A204.1 (cell line): Measurements from ENCODE around the gene MYO18B.

Experiments
- FAIRE-seq: peaks from 2 replicates; lab custom pipeline; 2012; peaks lifted over from hg19 to GRCh38; lab: Jason Lieb, UNC

The MYO18B gene

DNA sequence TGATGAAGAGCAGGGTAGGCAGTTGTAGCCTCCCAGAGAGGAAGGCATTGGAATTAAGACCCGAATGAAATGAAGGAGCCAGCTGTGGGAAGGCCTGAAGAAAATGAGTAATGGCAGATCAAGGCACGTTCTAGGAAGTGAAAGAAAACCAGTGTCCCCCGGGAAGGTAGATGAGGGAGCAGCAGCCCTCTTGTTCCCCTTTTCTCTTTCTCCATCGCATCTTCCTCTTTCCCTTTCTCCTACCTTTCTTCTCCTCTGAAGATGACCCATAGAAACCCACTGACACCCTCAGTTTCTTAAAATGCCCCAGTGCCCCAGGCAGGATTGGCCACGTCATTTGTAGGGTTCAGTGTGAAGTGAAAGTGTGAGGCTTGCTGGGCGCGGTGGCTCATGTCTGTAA is 254.7 kb downstream of the MYO18B start:
- no peak for FAIRE-seq

DNA sequence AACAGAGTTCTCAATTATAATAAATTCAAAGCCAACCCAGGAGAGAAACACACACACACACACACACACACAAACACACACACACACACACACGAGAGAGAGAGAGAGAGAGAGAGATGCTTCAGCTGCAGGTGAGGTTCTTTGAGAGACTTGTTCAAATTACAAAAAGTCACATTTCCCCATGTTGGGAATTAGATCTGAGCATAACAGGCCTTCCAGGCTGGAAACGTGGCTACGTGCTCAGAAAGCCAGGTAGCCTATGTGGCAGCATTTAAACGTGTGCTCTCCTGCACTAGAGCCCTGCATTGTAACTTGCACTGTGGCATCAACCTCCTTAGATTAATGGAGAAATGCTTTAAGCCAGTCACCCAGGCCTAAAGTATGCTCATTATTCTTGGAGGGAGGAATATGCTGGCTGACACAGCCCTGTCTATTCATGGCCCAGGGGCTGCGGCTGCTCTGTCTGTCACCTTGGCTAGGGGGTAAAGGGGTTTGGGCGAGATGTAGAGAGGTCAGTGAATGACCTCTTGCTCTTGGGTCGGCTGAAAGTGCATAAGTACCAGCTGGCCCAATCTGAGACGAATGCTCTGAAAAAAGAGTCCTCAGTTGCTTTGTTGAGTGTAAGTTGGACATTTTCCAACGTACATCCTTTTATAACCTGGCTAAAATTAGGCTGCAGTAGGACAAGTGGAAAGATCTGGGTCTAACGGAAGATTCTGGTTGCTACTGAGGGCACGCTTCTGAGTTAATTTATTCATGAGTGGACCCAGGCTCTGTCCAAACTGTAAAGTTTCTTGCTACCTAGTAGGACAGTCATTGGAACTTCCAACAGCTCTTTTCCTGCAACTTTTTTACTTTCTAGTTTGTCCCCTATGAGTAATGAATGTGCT is 256.1 kb downstream of the MYO18B start:
- no peak for FAIRE-seq

DNA sequence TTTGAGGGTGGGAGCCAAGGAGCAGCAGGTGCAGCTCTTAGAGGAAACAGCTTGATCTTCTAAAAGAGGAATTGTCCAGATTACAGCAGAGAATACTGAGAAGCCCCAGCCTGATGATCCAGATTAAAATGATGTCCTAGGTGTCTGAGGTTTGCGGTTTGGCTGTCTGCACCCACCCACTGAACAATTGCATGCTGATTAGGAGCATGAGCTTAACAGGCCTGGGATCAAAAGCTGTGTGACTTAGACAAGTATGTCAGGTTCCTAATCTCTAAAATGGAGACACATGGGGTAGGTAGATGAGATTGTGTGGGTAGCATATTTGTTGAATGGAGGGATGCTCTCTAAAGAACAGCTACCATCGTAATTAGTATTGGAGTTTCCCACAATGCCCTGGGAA is 260.5 kb downstream of the MYO18B start:
- FAIRE-seq = no peak

DNA sequence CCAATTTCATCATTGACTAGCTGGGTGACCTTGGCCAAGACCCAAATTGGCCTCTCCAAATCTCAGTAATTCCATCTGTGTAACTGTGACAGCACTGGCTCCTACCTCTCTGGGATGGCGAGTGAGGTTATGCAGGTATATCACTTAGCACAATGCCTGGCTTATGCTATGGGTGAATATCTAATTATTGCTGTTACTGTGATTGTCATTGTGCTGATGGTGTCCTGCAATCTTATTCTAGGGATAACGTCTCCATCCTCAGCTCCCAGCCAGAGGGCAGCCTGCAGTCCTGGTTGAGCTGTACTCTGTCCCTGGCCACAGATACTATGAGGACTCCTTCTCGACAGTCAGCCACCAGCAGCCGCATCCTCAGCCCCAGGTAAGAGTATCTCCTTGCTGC is 262.5 kb downstream of the MYO18B start:
- no peak for FAIRE-seq

DNA sequence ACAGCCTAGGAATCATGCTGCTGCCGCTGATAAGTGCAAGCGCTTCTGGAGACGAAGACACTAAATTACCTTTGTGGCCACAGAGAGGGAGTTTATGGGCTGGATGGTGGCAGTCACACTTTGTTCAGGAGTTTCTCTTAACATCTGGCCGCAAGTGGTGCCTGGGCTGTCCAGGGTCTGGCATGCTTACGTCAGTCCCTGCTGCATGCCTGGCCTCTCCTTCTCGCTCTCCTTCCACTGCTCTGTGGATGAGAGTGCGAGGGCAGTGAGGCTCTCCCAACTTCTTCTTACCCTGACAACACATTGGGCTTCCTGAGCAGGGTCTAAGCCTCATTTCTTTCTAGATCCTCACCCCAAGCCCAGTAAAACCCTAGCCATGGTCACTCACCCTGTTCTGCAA is 266.6 kb downstream of the MYO18B start:
- FAIRE-seq = no peak

DNA sequence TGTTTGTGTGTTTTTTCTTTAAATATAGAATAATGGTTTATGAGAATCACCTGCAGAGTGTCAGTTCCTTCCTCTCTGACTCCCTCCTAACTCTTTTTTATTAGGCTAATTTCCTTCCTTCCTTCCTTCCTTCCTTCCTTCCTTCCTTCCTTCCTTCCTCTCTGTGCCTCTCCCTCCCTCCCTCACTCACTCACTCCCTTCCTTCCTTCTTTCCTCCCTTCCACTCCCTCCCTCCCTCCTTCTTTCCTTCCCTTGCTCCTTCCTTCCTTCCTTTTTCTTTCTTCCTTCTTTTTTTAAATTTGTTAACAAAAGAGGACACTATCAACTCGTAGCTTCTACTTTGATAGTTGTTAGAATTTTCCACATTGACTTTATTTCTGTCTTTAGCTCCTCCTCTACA is 274.9 kb downstream of the MYO18B start:
- no peak for FAIRE-seq

DNA sequence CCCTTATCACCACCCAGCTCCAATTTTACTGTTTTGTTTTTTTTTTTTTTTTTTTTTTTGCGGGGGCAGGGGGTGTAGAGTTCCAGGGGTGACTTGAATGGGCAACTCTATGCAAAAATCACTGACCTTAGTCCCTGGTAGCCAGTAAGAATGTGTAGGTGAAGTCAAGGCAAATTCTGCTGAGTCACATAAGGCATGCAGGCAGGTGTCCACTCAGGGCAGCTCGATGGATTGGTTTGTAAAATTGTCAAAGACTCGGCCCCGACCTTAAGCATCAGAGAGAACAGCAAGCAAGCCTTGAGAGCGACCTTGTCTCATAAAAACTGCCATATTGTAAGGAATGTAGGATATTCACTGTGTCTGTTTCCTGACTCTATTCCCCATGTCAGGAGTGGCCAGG is 275.9 kb downstream of the MYO18B start:
- no peak for FAIRE-seq

DNA sequence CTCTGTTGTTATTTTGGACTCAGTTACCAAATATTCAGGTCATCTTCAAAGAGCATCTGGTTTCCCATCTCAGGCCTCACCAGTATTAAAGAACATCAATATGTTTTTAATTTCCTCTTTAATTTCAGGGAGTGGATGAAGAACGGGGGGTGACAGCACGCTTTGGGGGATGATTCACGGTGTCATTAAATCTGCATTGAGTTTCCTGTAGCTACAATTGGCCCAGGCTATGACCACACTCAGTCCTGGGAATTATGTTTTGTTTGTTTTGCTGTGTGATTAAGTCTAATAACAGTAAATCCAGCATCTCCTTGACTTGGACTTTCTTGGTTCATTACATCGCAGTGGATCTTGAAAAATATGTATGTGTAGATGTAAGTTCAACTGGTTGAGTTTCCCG is 277.6 kb downstream of the MYO18B start:
- FAIRE-seq = no peak

DNA sequence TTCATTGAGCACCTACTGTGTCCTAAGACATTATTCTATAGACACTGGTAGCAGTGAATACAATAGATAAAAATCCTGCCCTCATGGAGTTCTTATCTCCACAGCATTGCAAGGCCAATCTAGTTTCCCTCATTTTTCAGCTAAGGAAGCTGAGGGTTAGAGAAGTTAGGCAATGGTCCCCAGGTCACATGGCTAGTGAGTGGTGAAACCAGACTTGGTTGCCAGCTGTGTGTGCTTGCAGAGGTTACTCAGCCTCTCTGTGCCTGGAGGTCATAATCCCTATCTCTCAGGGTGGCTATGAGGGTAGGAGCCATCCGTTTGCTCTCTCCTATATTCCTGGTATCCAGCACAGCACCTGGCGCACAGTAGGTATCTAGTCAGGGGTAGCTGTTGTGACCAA is 279.5 kb downstream of the MYO18B start:
- FAIRE-seq = no peak

DNA sequence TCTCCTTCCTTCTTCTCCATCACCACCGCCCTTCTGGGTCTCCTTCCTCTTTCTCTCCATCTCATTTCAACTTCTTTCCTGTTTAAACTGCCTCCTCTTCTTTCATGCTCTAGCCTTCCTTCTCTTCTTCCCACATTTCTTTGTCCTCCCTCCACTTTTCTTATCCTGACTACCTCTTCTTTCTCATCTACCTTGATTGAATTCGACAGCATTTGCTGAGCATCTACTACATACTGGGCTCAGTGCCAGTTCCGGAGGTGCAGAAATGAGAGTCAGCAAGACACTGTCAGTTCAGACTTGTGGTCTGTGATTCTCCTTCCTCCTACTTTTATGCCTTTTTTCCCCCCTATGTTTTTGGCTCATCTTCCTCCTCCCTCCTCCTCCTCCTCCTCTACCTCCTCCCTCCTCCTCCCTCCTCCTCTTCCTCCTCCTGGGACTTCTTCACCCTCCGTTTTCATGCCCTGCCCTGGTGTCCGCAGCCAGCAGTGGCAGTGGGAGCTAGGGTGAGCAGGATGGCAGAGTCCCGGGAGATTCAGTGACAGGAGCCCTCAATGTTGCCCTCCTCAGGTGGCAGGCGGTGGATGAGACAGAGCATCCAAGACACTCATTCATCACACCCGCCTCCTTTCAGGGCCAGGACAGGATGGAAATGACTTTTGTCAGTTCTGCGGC is 281.3 kb downstream of the MYO18B start:
- no peak for FAIRE-seq

DNA sequence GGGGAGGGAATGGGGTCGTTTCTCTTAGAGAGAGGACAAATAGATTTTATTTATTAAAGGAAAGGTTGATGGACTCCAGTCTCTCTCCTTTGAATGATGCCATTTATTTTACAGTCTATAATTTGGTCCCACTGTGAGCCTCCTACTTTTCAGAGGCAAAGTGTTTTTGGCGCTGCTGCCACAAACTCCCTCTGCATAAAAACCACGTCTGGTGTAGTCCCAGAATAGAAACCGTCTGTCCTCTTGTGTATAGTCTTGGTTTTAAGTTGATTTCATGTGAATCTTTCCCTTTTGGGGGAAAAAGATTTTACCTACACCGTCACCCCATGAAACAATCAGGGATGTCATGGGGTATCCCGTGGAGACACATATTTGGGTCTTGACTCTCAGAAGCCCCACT is 283.6 kb downstream of the MYO18B start:
- no peak for FAIRE-seq

DNA sequence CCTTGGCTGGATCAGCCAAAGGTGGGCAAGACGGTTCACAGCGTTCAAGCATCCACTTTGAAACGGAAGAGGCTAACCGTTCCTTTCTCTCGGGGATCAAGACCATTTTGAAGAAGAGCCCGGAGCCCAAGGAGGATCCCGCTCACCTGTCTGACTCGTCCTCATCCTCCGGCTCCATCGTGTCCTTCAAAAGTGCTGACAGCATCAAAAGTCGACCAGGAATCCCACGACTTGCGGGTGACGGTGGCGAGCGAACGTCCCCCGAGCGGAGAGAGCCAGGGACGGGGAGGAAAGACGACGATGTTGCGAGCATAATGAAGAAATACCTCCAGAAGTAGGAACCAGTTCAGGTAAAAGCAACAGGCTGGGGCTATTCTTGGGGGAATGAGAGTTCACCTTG is 285.4 kb downstream of the MYO18B start:
- no peak for FAIRE-seq

DNA sequence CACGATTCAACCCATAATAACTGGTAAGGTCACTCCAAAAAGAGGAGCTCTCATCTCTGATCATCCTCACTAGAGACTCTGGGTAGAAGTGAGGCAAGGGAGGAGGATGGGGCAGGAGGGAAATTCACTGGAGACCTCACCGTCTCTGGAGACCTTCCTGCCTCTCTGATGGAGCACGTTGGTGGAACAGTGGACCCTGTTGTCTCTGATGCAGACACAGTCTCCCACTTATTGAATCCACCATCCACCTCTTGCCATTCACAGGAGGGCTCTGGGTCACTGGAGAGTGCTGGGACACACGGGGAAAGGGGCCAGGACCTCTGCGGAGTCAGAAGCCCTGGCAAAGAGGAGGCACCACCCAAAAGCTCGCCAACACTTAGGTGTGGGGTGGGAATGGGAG is 289.7 kb downstream of the MYO18B start:
- FAIRE-seq = no peak

DNA sequence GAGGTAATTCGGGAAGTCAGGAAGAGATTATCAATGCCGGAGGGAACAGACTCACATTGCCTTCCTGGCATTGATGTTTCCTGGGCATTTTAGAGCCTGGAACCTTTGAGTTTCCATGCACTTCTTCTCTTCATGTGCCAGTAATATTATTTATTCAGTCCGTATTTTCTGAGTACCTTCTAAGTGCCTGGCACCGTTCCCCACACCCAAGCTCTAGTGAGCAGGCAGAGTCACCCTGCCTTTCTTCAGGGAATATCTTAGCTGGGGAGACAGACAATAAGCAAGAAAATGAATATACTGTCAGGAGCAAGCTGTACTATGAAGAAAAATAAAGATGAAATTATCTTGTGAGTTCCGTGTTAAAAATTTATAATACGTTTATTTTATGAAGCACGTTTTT is 291.1 kb downstream of the MYO18B start:
- no peak for FAIRE-seq

DNA sequence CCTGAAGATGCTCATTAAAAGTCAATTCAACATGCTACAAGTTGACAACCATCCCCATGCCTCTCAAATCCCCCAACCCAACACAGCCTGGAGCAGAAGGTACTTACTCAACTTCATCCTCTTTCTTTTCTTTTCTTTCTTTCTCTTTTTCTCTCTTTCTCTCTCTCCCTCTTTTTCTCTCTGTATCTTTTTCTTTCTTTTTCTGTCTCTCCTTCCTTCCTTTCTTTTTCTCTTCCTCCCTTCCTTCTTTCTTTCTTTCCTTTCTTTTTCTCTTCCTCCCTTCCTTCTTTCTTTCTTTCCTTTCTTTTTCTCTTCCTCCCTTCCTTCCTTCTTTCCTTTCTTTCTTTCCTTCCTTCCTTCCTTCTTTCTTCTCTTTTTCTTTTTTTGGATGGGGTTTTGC is 291.6 kb downstream of the MYO18B start:
- FAIRE-seq = no peak

DNA sequence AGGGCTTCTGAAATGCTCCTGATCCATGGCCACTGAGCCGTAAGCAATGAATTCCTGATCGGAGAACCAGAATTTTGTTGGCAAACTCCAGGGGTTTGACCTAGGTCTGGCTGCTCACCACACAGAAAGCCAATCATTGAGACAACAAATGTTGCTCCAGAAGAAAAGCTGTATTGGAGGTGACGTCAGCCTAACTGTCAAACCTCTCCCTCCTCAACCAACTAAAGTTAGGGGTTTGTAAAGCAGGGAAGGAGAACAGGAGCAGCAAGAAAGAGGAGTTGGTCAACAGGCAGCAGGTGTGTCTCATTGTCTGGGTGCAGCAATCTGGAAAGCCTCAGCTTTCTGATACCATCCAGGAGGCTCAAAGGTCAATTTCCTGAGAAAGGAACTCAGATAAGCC is 293.5 kb downstream of the MYO18B start:
- no peak for FAIRE-seq

DNA sequence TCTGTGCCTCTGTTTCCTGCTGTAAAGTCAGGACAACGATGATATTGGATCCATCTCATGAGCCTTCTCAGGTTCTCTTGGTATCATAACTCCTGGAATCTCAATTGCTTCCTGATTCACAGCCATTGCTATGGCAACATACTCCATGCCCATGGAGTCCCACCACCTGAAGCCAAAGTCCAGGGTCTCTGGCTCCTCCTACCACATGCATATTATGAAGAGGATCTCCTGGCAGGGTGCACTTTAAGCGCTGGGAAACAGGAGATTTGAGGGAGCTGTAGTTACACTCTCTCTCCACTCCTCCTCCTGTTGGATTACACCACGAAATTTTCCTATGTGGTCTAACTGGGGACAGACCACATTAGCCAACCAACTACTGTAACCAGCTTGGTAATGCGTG is 296.4 kb downstream of the MYO18B start:
- FAIRE-seq = no peak

DNA sequence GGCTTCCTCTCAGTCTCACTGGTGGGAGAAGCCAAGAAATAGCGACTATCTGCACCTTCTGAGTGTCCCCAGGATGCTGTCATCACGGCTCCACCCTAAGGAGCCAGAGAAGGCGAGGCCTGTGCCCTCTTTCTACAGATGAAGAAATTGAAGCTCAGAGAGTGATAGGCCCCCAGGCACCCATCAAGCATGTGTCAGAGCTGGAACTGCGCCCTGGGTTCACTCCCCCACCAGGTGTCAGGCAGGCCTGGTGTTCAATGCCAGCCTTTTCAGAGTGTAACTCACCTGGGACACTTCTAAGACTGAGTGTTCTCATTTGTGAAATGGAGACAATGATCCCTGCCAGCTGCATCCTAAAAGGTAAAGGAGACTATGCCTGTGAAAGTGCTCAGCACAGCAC is 299.9 kb downstream of the MYO18B start:
- FAIRE-seq = no peak

DNA sequence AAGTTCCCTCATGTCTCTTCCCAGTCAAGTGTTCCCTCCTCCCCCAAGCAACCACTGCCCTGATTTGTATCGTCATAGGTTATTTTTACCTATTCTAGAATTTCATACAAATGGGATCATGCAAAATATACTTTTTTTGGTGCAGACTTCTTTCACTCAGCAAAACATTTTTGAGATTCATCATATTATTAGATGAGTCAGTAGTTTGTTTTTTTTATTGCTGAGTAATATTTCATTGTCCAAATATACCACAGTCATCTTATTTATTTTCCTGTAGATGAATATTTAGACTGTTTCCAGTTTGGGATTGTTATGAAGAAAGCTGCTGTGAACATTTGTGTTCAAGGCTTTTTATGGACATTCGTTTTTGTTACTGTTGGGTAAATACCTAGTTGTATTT is 301.0 kb downstream of the MYO18B start:
- FAIRE-seq = no peak

DNA sequence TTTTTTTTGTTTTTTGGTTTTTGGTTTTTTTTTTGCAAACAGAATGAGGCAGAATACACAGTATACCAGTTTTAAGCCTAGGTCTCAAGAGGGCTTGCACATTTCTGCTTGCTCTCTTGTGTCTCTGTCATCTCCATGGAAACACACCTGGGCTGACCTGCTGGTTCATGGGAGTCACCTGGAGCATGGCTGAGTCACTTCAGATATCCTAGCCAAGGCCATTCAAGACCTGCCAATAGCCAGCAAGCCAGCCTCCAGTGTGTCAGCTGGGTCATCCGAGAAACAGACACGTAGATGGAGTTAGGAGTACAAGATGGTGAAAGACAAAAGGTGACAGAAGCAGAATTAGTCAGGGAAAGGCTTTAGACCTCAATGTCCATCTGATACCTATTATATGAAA is 303.1 kb downstream of the MYO18B start:
- FAIRE-seq = no peak

DNA sequence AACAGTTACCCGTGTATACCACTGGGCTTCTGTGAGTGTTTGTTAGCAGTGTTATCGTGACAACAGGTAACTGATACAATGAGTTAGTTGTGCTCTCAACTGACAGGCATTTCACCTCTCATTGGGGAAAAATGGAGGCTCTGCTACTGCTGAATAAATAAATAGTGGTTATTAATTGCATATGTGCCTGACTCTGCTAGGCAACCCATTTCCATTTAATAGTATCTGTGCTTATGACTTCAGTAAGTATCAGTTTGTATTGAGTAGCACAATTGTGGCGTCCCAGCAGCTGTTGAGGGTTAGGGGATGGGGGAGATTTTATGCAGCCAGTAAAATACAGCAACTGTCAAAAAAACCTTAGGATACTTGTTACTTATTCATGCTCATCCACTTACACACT is 303.9 kb downstream of the MYO18B start:
- no peak for FAIRE-seq

DNA sequence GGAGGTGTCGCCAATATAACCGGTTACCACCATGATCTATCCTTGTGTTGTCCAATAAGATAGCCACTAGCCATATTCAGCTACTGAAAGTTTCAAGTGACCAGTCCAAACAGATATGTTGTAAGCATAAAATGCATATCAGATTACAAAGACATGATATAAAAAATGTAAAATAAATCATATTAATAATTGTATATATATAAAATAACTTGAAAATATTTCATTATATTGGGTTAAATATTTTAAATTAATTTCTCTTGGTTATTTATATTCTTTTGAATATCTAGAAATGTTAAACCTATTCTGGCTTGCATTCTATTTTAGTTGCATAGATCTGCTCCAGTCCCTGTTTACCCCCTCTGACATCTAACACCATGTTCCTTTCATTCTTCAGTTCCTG is 305.5 kb downstream of the MYO18B start:
- FAIRE-seq = peak; percentile 49

DNA sequence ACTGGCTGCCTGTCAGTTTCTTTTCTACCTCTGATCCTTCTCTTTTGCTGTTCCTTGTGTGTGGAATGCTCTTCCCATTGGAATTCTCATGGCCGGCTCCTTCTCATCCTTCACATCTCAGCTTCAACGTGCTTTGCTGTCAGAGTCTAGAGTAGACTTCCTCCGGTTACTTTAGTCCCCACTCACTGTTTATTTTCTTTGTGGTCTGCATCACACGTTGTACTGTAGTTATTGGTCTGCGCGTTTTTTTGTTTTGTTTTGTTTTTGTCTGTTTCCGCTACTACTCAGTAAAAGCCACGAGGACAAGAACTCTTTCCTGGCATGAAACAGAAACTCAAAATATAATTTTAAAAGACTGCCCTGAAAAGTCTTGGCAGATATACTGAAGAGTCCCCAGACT is 305.9 kb downstream of the MYO18B start:
- no peak for FAIRE-seq

DNA sequence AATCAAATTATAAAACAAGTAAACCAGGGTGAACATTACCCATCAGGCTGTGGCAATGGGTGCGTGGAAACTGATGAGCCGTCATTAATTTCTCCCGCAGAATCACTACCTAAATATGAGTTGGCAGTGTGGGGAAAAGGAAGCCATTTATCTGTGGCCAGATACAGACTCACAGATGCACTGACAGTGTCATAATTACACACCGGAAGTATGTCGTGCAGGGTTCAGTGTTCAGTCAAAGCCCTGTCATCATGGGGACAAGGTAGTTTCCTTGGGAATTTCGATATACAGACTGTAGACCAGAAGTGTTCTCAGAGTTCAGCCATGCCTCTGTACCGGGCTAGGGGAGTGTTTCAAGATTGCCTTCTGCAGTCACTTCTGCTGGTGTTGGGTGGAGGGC is 308.1 kb downstream of the MYO18B start:
- FAIRE-seq = no peak
